Activated naive CD4-positive, alpha-beta T cell treated with anti-CD3 and anti-CD28 coated beads, Interleukin-2, amount 10 ng/mL, durations not matched to agents 7 days and 5 days (primary cell): ENCODE data around the gene SH3PXD2A.

ENCODE experiments used
- CTCF ChIA-PET: fragments of 350-600 bp; sonication (Branson Sonifier 250); formaldehyde crosslinking; loops from one replicate; lab custom pipeline; 2021; ENCODE audit warnings: antibody characterized with exemption; lab: Charles Lee
- DNase-seq: peaks from one replicate; pipeline ENCODE4 v3.0.0-alpha.2; 2020
- H3K27ac Mint-ChIP-seq: one replicate; pipeline ENCODE4 v1.8.0; 2021; ENCODE audit warnings: mild to moderate bottlenecking, moderate library complexity, mixed read lengths
- H3K27me3 Mint-ChIP-seq: one replicate; pipeline ENCODE4 v1.8.0; 2021; ENCODE audit warnings: mild to moderate bottlenecking, mixed read lengths
- H3K36me3 Mint-ChIP-seq: one replicate; pipeline ENCODE4 v1.8.0; 2021; ENCODE audit warnings: mixed read lengths
- H3K4me1 Mint-ChIP-seq: one replicate; pipeline ENCODE4 v1.8.0; 2021; ENCODE audit warnings: mixed read lengths
- H3K4me3 Mint-ChIP-seq: one replicate; pipeline ENCODE4 v1.8.0; 2021; ENCODE audit warnings: mild to moderate bottlenecking, moderate library complexity, mixed read lengths
- H3K9me3 Mint-ChIP-seq: one replicate; pipeline ENCODE4 v1.8.0; 2021; ENCODE audit warnings: mixed read lengths

The SH3PXD2A gene, protein sequence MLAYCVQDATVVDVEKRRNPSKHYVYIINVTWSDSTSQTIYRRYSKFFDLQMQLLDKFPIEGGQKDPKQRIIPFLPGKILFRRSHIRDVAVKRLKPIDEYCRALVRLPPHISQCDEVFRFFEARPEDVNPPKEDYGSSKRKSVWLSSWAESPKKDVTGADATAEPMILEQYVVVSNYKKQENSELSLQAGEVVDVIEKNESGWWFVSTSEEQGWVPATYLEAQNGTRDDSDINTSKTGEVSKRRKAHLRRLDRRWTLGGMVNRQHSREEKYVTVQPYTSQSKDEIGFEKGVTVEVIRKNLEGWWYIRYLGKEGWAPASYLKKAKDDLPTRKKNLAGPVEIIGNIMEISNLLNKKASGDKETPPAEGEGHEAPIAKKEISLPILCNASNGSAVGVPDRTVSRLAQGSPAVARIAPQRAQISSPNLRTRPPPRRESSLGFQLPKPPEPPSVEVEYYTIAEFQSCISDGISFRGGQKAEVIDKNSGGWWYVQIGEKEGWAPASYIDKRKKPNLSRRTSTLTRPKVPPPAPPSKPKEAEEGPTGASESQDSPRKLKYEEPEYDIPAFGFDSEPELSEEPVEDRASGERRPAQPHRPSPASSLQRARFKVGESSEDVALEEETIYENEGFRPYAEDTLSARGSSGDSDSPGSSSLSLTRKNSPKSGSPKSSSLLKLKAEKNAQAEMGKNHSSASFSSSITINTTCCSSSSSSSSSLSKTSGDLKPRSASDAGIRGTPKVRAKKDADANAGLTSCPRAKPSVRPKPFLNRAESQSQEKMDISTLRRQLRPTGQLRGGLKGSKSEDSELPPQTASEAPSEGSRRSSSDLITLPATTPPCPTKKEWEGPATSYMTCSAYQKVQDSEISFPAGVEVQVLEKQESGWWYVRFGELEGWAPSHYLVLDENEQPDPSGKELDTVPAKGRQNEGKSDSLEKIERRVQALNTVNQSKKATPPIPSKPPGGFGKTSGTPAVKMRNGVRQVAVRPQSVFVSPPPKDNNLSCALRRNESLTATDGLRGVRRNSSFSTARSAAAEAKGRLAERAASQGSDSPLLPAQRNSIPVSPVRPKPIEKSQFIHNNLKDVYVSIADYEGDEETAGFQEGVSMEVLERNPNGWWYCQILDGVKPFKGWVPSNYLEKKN

DNA sequence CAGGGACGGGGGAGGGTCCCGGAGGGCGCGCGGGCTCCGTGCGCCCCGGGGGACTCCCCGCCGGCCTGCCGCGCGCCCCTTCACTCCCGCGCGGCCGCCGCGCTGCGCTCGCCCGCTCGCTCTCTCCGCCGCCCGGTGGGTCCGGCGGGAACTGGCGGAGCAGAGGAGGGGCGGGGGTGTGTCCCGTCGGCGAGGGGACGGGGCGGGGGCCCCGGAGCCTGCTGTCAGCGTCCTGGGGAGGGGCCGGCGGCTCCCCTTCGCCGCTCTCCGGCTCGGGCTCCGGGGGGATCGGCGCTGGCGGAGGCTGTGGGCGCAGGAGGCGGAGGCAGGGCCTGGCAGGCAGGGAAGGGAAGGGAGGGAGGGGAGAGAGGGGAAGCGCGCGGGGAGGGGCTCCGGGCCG is at the start of gene SH3PXD2A:
Gene SH3PXD2A, minus strand, starts transcription at position 153 of the 400 bp plus-strand sequence. CDS start 310 bp downstream, outside the sequence.
- H3K27me3 Mint-ChIP-seq, result peaks cover 91% of the 10 kb centered on the region
- H3K9me3 Mint-ChIP-seq, result no peaks in the 10 kb centered on the region
- peak; percentile 56 for DNase-seq
- no peak within 1 kb of the TSS for H3K27ac Mint-ChIP-seq
- peak within 1 kb of the TSS; percentile 70 for H3K4me3 Mint-ChIP-seq
- CTCF ChIA-PET, result interaction anchor here (1.2 to 2.7 kb wide), 8 partner anchors 13 to 144 kb away, joined by 3 to 11 read pairs (median 4); no protein-coding TSS in a partner anchor
- peaks cover 17% of the 10 kb centered on the region for H3K4me1 Mint-ChIP-seq
- H3K36me3 Mint-ChIP-seq, result peaks cover 3% of the 10 kb centered on the region

DNA sequence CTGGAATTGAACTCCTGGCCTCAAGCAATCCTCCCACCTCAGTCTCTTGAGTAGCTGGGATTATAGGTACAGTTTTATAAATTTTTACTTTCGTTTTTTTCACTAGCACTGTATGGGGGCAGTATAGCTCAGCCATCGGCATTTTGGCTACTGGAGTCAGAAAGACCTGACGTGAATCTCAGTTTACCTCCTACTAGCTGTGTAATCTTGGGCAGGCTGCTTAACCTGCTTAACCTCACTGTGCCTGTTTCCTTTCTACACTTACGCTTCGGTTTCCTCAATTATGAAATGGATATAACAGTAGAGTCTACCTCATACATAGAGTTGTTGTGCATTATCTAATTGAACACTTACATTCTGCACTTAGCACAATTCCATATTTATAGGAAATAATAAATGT is 45.9 kb upstream of the SH3PXD2A start:
- CTCF ChIA-PET, result interaction anchor here (0.8 to 2.0 kb wide), 7 partner anchors 10 to 82 kb away, joined by 3 to 12 read pairs (median 6); partner anchors contain the start of gene STN1
- H3K4me1 Mint-ChIP-seq, result peaks cover 51% of the 10 kb centered on the region
- peak overlapping the region; percentile 8 for H3K27ac Mint-ChIP-seq
- H3K27me3 Mint-ChIP-seq, result no peaks in the 10 kb centered on the region
- no peaks in the 10 kb centered on the region for H3K9me3 Mint-ChIP-seq
- no peak overlapping the region for H3K4me3 Mint-ChIP-seq
- no peak for DNase-seq
- H3K36me3 Mint-ChIP-seq, result peaks cover 64% of the 10 kb centered on the region

DNA sequence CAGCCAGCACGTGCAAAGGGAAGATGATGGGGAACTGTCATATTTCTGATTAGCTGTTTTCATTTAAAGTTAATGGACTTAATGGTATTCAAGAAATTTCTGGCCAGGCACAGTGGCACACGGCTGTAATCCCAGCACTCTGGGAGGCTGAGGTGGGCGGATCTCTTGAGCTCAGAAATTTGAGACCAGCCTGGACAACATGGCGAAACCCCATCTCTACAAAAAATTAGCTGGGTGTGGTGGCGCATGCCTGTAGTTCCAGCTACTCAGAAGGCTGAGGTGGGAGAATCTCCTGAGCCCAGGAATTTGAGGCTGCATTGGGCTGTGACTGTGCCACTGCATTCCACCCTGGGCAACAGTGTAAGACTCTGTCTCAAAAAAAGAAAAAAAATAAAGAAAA is 43.9 kb upstream of the SH3PXD2A start:
- H3K36me3 Mint-ChIP-seq, result peaks cover 67% of the 10 kb centered on the region
- H3K4me3 Mint-ChIP-seq, result no peak overlapping the region
- no peaks in the 10 kb centered on the region for H3K27me3 Mint-ChIP-seq
- CTCF ChIA-PET, result interaction anchor here (1.0 to 1.2 kb wide), 3 partner anchors 9 to 22 kb away, joined by 3 to 4 read pairs (median 3); no protein-coding TSS in a partner anchor
- H3K9me3 Mint-ChIP-seq, result no peaks in the 10 kb centered on the region
- H3K4me1 Mint-ChIP-seq, result peaks cover 58% of the 10 kb centered on the region
- DNase-seq, result no peak
- no peak overlapping the region for H3K27ac Mint-ChIP-seq

DNA sequence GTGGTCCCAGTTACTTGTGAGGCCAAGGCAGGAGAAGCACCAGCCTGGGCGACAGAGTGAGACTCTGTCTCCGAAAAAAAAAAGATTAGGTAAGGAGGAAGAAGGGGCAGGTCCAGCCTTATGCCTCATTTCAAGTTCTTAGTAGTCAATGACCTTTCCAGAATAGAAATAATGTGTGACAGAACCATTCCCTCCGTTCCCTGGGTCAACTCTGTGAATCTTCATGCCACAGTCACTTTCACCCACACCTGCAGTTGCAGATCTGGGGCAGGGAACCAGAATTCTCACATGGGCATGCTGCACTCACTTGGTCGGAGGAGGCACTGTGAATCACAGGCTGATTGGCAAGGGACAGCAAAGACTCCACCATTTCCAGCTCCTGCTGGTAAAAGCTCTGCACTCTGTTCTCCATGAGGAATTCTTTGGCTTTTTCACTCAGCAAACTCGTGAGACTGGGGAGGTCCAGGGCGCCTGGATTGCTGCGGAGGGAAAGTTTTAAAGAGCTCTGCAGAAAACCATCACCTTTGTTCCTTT is 41.9 kb upstream of the SH3PXD2A start:
- H3K9me3 Mint-ChIP-seq, result no peaks in the 10 kb centered on the region

DNA sequence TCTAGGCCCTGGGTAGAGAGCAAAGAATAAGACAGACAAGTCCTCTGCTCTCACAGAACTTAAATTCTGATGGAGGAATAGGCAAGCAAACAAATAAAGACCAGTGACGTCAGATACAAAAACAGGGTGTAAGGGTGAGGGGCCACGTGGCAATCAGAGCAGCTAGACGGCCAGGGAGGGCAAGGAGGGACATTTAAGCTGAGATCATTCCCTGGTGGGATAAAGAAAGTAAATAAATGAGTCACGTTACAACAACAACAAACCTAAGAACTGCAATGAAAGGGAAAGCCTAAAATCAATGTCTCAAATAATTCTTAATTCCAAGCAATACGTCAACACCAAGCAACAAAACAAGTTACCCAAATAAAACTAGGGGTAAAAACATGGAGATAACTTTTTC is 40.8 kb upstream of the SH3PXD2A start:
- H3K36me3 Mint-ChIP-seq, result peaks cover 74% of the 10 kb centered on the region
- no peaks in the 10 kb centered on the region for H3K27me3 Mint-ChIP-seq
- peaks cover 49% of the 10 kb centered on the region for H3K4me1 Mint-ChIP-seq
- H3K4me3 Mint-ChIP-seq, result no peak overlapping the region
- DNase-seq, result no peak
- H3K9me3 Mint-ChIP-seq, result no peaks in the 10 kb centered on the region
- peak overlapping the region; percentile 84 for H3K27ac Mint-ChIP-seq
- CTCF ChIA-PET, result no interaction called here

More for the DNA sequence above, 41.9 kb upstream of the SH3PXD2A start:
- H3K27ac Mint-ChIP-seq, result no peak overlapping the region
- CTCF ChIA-PET, result no interaction called here
- no peak overlapping the region for H3K4me3 Mint-ChIP-seq
- peaks cover 58% of the 10 kb centered on the region for H3K4me1 Mint-ChIP-seq
- H3K27me3 Mint-ChIP-seq, result no peaks in the 10 kb centered on the region
- peaks cover 68% of the 10 kb centered on the region for H3K36me3 Mint-ChIP-seq
- DNase-seq, result no peak

DNA sequence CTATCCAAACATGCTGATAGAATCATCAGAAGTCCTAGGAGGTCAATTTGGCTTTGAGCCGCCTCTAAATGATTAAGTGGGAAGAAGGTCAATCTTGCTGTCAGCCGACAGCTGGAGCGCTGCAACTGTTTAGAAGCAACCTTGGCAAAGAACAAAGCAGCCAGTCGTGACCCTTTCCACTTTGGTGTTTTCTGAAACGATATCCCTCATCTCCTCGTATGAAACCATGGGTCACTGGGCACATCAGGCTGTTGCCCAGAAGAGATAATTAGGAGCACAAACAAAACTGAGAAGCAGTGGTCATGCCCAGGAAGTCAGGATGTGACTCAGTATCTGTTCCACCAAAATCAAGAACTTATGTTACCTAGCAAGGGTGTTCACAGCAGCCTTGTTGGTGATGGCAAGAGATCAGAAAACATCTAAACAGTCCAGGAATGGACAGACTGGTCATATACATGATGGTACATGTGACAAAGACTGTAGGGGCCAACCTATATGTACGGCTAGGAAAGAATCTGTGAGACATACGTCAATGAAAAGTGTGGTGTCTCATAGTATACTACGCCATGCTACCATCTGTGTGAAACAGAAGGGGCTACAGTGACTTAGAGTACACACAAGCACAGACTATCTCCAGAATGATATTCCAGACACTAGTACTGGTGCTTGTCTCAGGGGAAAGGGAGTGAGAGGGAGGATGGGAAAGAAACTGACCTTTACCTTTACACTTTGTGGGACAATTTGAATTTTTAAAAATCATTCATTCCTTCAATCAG is 40.2 kb upstream of the SH3PXD2A start:
- Mint-ChIP-seq H3K36me3 (peaks cover 77% of the 10 kb centered on the region), H3K27me3 (no peaks in the 10 kb centered on the region), H3K4me3 (no peak overlapping the region), H3K27ac (peak overlapping the region; percentile 84), H3K4me1 (peaks cover 48% of the 10 kb centered on the region), H3K9me3 (no peaks in the 10 kb centered on the region)
- DNase-seq, result no peak
- CTCF ChIA-PET, result interaction anchor here (1.2 to 1.4 kb wide), 3 partner anchors 13 to 133 kb away, joined by 3 to 13 read pairs (median 4); no protein-coding TSS in a partner anchor

DNA sequence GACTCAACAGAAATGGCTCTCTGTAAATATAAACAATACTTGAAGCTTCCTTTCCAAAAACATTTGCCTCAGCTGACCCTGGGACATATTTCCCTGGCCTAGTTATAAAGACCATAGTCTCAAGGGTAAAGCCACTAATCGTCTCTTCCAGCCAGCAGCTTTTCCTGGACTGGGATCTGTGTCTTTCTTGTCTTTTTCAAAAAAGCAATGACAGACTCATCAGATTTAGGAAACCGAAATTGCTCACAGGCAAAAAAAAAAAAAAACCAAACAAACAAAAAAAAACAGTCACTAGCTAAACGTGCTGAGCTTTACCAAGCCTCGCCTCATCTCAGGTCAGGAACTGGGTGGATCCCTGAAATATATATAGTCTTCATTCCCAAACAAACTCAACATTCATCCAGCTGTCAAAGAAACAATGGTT is 39.1 kb upstream of the SH3PXD2A start:
- DNase-seq, result no peak
- H3K9me3 Mint-ChIP-seq, result no peaks in the 10 kb centered on the region
- peak overlapping the region; percentile 43 for H3K4me3 Mint-ChIP-seq
- peaks cover 73% of the 10 kb centered on the region for H3K36me3 Mint-ChIP-seq
- no peaks in the 10 kb centered on the region for H3K27me3 Mint-ChIP-seq
- peaks cover 51% of the 10 kb centered on the region for H3K4me1 Mint-ChIP-seq
- CTCF ChIA-PET, result interaction anchor here (0.6 to 1.6 kb wide), 9 partner anchors 15 to 229 kb away, joined by 3 to 13 read pairs (median 4); partner anchors contain the start of gene STN1
- H3K27ac Mint-ChIP-seq, result peak overlapping the region; percentile 84

DNA sequence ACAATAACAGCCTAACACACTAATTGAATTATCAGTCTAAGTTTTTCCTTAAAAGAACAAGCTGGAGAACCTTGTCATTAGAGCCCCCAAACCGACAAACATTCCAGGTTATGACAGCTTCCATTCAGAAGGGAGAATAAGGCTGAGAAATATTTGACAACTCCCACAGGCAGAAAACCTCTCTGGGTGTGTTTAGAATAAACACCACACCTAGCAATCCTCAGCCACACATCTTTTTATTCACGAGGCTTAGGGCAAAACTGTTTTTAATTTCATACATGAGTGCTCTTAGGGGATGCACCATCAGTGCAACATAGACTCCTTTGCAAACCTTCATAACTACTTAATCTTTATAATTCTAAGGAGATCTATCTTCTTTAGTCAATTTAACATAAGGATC is 38.4 kb upstream of the SH3PXD2A start:
- Mint-ChIP-seq H3K27ac (peak overlapping the region; percentile 84), H3K4me3 (no peak overlapping the region), H3K9me3 (no peaks in the 10 kb centered on the region), H3K36me3 (peaks cover 74% of the 10 kb centered on the region), H3K4me1 (peaks cover 57% of the 10 kb centered on the region), H3K27me3 (no peaks in the 10 kb centered on the region)
- CTCF ChIA-PET, result interaction anchor here (1.0 to 1.6 kb wide), 5 partner anchors 24 to 229 kb away, joined by 3 to 7 read pairs (median 4); partner anchors contain the start of gene STN1
- no peak for DNase-seq

DNA sequence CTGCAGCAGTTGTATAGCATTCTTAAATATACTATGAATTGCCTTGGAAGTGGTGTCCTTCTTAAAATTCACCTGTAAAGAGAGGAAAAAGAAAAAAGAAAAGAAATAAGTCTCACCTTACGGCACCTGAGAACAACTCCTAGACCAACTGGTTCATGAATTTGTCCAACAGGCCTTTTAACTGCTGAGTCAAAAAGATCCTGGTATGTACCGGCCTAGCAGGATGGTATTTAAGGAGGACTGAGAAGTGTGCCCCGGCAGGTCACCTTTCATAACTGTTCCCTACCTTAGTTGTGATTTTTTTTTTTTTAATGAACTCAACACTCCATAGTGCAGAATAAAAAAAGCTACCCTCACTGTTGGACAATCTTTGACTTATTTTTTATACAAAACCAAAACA is 36.8 kb upstream of the SH3PXD2A start:
- Mint-ChIP-seq H3K36me3 (peaks cover 73% of the 10 kb centered on the region), H3K4me1 (peaks cover 60% of the 10 kb centered on the region)
- CTCF ChIA-PET, result interaction anchor here (0.7 to 1.4 kb wide), 2 partner anchors 16 to 230 kb away, joined by 4 to 6 read pairs; partner anchors contain the start of gene SFR1

DNA sequence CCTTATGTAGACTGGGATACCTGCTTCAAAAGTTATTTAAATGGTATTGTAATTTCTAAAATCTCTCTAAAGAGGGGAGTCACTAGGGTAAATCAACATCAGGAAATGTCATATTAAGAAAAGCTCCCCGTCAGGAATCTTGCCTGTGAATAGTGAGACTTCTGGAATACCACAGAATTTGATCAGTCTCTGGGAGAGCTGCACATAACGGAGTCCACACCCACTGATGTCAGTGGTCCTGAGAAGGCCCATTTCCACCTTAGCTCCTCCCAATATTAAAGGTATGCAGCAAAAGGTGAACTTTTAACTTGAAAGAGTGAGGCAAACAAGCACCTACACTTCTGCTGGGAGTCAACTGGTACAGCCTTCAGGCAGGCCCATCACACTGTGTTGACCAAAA is 35.3 kb upstream of the SH3PXD2A start:
- DNase-seq, result no peak
- Mint-ChIP-seq H3K4me3 (no peak overlapping the region), H3K9me3 (no peaks in the 10 kb centered on the region), H3K27ac (peak overlapping the region; percentile 72), H3K27me3 (no peaks in the 10 kb centered on the region), H3K36me3 (peaks cover 72% of the 10 kb centered on the region), H3K4me1 (peaks cover 53% of the 10 kb centered on the region)
- CTCF ChIA-PET, result interaction anchor here (0.6 to 6.6 kb wide), 12 partner anchors 10 to 292 kb away, joined by 3 to 76 read pairs (median 5); partner anchors contain the start of gene SFR1

More for the DNA sequence above, 36.8 kb upstream of the SH3PXD2A start:
- Mint-ChIP-seq H3K4me3 (no peak overlapping the region), H3K27me3 (no peaks in the 10 kb centered on the region), H3K27ac (no peak overlapping the region), H3K9me3 (no peaks in the 10 kb centered on the region)
- no peak for DNase-seq

DNA sequence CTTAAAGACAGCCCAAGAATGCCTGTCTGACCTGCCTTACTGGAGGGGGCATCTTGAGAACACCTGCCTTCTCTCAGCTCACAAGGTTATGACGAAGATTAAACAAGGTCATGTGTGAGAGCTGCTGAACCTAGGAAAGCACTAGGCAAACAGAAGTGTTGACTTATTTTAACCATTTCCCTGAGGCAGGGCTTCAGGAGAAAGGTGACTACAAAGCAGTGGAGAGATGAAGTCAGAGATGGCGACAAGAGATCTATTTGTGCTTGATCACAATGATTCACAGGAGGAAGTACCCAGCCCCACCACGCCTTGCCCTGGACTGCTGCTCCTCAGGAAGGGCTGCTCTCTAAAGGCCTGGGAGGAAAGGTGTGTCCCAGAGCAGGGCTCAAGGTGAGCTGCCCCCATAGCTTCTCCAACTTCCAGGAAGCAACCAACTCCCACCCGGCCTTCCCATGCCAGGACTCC is 34.9 kb upstream of the SH3PXD2A start:
- Mint-ChIP-seq H3K27ac (peak overlapping the region; percentile 72), H3K36me3 (peaks cover 70% of the 10 kb centered on the region), H3K4me1 (peaks cover 48% of the 10 kb centered on the region), H3K4me3 (no peak overlapping the region), H3K27me3 (no peaks in the 10 kb centered on the region), H3K9me3 (no peaks in the 10 kb centered on the region)
- CTCF ChIA-PET, result interaction anchor here (0.6 to 6.6 kb wide), 14 partner anchors 10 to 292 kb away, joined by 3 to 76 read pairs (median 4); partner anchors contain the start of gene SFR1
- peak; percentile 32 for DNase-seq

DNA sequence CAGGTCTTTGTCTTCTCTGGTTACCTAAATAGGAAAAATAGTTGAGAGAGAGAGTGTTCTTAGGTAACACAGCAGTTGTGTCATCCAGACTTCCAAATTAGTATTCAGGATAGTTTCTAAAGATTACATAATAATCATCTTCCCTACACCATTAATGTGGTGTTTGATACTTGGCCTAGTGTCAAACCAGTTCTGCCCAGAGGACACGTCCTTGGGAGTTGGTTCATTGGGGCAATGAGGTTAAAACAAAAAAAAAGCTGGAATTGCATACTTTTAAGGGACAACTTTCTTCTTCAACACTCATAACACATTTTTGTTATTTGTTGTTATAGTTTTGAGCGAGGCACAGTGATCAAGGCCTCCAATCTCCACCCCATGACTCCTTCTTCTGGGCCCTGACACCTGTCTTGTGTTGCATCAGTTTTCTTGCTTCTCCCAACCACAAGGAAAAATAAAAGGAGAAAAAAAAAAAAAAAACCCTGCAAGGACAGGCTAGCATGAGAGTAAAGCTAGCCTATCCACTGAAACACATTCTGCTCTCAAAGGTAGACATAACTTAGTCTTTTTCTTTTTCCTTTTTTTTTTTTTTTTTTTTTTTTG is 33.8 kb upstream of the SH3PXD2A start:
- DNase-seq, result no peak
- Mint-ChIP-seq H3K36me3 (peaks cover 69% of the 10 kb centered on the region), H3K27me3 (no peaks in the 10 kb centered on the region), H3K4me3 (no peak overlapping the region), H3K27ac (peak overlapping the region; percentile 55), H3K9me3 (no peaks in the 10 kb centered on the region), H3K4me1 (peaks cover 38% of the 10 kb centered on the region)
- CTCF ChIA-PET, result interaction anchor here (0.6 to 6.6 kb wide), 10 partner anchors 13 to 234 kb away, joined by 3 to 76 read pairs (median 4); partner anchors contain the start of gene SFR1
